NCI-H345 treated with DMSO at 0.1 percent for 48 hours (cell line): ENCODE data around the gene SHPK.

Source experiments
- DNase-seq: peaks from one replicate; lab custom pipeline; 2025; ENCODE audit not compliant: unreplicated experiment; lab: John Stamatoyannopoulos, UW

SHPK gene

GRCh38 chr17:3660311-3660891 is 24.4 kb upstream of the SHPK start:
- no peak for DNase-seq

- no peak for DNase-seq
Observed at GRCh38 chr17:3659541-3660111, 23.6 kb upstream of the SHPK start.

- DNase-seq = no peak
Observed at GRCh38 chr17:3658784-3659449, 22.9 kb upstream of the SHPK start.

- no peak for DNase-seq
Observed at GRCh38 chr17:3657874-3658783, 22.1 kb upstream of the SHPK start.

- no peak for DNase-seq
Observed at GRCh38 chr17:3657588-3657869, 21.5 kb upstream of the SHPK start.

- DNase-seq = no peak
Observed at GRCh38 chr17:3656755-3657587, 20.9 kb upstream of the SHPK start.

- DNase-seq = no peak
Observed at GRCh38 chr17:3656353-3656752, 20.3 kb upstream of the SHPK start.

GRCh38 chr17:3655766-3656165 is 19.7 kb upstream of the SHPK start:
- DNase-seq = no peak

GRCh38 chr17:3647769-3648555 is 11.9 kb upstream of the SHPK start:
- no peak for DNase-seq

- no peak for DNase-seq
Observed at GRCh38 chr17:3647251-3647650, 11.2 kb upstream of the SHPK start.

- DNase-seq = no peak
Observed at GRCh38 chr17:3645310-3645709, 9.3 kb upstream of the SHPK start.

GRCh38 chr17:3643889-3644349 is 7.9 kb upstream of the SHPK start:
- DNase-seq = no peak

- DNase-seq = no peak
Observed at GRCh38 chr17:3641717-3642486, 5.9 kb upstream of the SHPK start.

- no peak for DNase-seq
Observed at GRCh38 chr17:3641014-3641413, 5.0 kb upstream of the SHPK start.

- no peak for DNase-seq
Observed at GRCh38 chr17:3639981-3640596, 4.0 kb upstream of the SHPK start.

GRCh38 chr17:3636908-3637373 is 891 bp upstream of the SHPK start:
- no peak for DNase-seq

- no peak for DNase-seq
Observed at GRCh38 chr17:3635474-3636153, 436 bp downstream of the SHPK start.

- no peak for DNase-seq
Observed at GRCh38 chr17:3632287-3632686, 3.8 kb downstream of the SHPK start.
